AG04450 (cell line): ENCODE data around the gene EVC2. TPM values are rescaled to one million over a fixed set of nuclear protein-coding genes. Genes with fewer than 3 reads are reported as not detected.
A peak's percentile ranks its signal among the peaks of the same experiment; 100 is the strongest.

Source experiments
- CTCF ChIA-PET: fragments of 300-600, 350-600 bp; formaldehyde crosslinking; extraction: SDS; loops from one replicate; lab custom pipeline; 2022; ENCODE audit warnings: antibody characterized with exemption, inconsistent platforms; lab: Charles Lee
- POLR2A ChIA-PET: fragments of 350-600 bp; formaldehyde crosslinking; extraction: SDS; loops from one replicate; lab custom pipeline; 2021; ENCODE audit warnings: antibody characterized with exemption, inconsistent platforms; lab: Yijun Ruan, JAX
- DNase-seq: peaks from one replicate; pipeline ENCODE4 v3.0.0-alpha.2; 2011; ENCODE audit warnings: low read depth, low spot score
- H3K27ac ChIP-seq: one replicate; pipeline ENCODE4 v1.5.1; 2012; ENCODE audit warnings: low read depth, low read length, control low read depth
- H3K27me3 ChIP-seq: one replicate; pipeline ENCODE4 v1.6.0; 2012; ENCODE audit warnings: low read length; ENCODE audit not compliant: control insufficient read depth, insufficient read depth
- H3K4me3 ChIP-seq: 2 replicates; pipeline ENCODE4 v1.5.1; 2011; ENCODE audit warnings: mild to moderate bottlenecking, low read depth, low read length, control low read depth
- H3K9me3 ChIP-seq: 2 replicates; pipeline ENCODE4 v1.5.1; 2012; ENCODE audit warnings: low read length; ENCODE audit not compliant: control insufficient read depth, insufficient read depth
- CTCF ChIP-seq: IDR thresholded peaks from 2 replicates; pipeline ENCODE4 v1.5.1; 2011; ENCODE audit warnings: low read depth, low read length, control low read depth, inconsistent platforms
- polyA plus RNA-seq: library from polyadenylated mRNA; depleted of rRNA; stranded (reverse); fragments of >200 nt; gene quantifications from 2 replicates; pipeline ENCODE4 v1.2.3, GENCODE V29; 2011

Gene EVC2
- polyA plus RNA-seq, 1 experiment = 2.1 TPM

- DNase-seq = peak; percentile 36
- Histone ChIP-seq H3K4me3 (peak within 1 kb of the TSS; percentile 91), H3K27ac (peak within 1 kb of the TSS; percentile 78), H3K27me3 (no peaks in the 10 kb centered on the region), H3K9me3 (peaks cover 6% of the 10 kb centered on the region)
- POLR2A ChIA-PET = no interaction called here
- no peak for TF ChIP-seq CTCF
- CTCF ChIA-PET = interaction anchor here (0.5 to 2.9 kb wide), 4 partner anchors 8 to 679 kb away, joined by 3 to 16 read pairs (median 6); no protein-coding TSS in a partner anchor
These were observed 2.7 kb upstream of the EVC2 start, which contains the start of gene EVC for GRCh38 chr4:5710961-5711478. EVC (plus strand) TSS chr4:5711201; CDS start chr4:5711381, 180 bp downstream.

GRCh38 chr4:5710065-5710960 is 2.0 kb upstream of the EVC2 start:
- DNase-seq = no peak
- no peaks in the 10 kb centered on the region for H3K27me3 ChIP-seq
- H3K4me3 ChIP-seq = peak overlapping the region; percentile 91
- TF ChIP-seq CTCF = peak; percentile 58
- POLR2A ChIA-PET = no interaction called here
- peaks cover 6% of the 10 kb centered on the region for H3K9me3 ChIP-seq
- peak overlapping the region; percentile 78 for H3K27ac ChIP-seq
- CTCF ChIA-PET = interaction anchor here (0.6 to 2.9 kb wide), 4 partner anchors 8 to 119 kb away, joined by 3 to 16 read pairs (median 6); no protein-coding TSS in a partner anchor

GRCh38 chr4:5709207-5709575 is 832 bp upstream of the EVC2 start:
- no peak for TF ChIP-seq CTCF
- ChIA-PET POLR2A (interaction anchor here (1.4 to 1.5 kb wide), 2 partner anchors 39 to 42 kb away, joined by 5 to 11 read pairs; no protein-coding TSS in a partner anchor), CTCF (interaction anchor here (1.1 to 2.9 kb wide), 2 partner anchors 81 to 104 kb away, joined by 6 to 16 read pairs; no protein-coding TSS in a partner anchor)
- H3K27me3 ChIP-seq = no peaks in the 10 kb centered on the region
- peak overlapping the region; percentile 57 for H3K27ac ChIP-seq
- no peak overlapping the region for H3K4me3 ChIP-seq
- no peaks in the 10 kb centered on the region for H3K9me3 ChIP-seq
- DNase-seq = no peak

- H3K27ac ChIP-seq = no peak overlapping the region
- H3K27me3 ChIP-seq = no peaks in the 10 kb centered on the region
- no peak for DNase-seq
- peak overlapping the region; percentile 76 for H3K4me3 ChIP-seq
- CTCF ChIA-PET = no interaction called here
- TF ChIP-seq CTCF = peak; percentile 4; the same call in 1 of the 2 replicates
- no peaks in the 10 kb centered on the region for H3K9me3 ChIP-seq
- POLR2A ChIA-PET = interaction anchor here (0.6 to 1.5 kb wide), 4 partner anchors 15 to 45 kb away, joined by 3 to 11 read pairs (median 4); no protein-coding TSS in a partner anchor
These were observed 446 bp downstream of the EVC2 start for GRCh38 chr4:5707778-5708448.
